ENCODE data around the gene CDKN2B-AS1. TPM values are rescaled to one million over a fixed set of nuclear protein-coding genes. Genes with fewer than 3 reads are reported as not detected.

CDKN2B-AS1 gene
- total RNA-seq, 1 donor from 2014 or later: 0.53 TPM

DNA sequence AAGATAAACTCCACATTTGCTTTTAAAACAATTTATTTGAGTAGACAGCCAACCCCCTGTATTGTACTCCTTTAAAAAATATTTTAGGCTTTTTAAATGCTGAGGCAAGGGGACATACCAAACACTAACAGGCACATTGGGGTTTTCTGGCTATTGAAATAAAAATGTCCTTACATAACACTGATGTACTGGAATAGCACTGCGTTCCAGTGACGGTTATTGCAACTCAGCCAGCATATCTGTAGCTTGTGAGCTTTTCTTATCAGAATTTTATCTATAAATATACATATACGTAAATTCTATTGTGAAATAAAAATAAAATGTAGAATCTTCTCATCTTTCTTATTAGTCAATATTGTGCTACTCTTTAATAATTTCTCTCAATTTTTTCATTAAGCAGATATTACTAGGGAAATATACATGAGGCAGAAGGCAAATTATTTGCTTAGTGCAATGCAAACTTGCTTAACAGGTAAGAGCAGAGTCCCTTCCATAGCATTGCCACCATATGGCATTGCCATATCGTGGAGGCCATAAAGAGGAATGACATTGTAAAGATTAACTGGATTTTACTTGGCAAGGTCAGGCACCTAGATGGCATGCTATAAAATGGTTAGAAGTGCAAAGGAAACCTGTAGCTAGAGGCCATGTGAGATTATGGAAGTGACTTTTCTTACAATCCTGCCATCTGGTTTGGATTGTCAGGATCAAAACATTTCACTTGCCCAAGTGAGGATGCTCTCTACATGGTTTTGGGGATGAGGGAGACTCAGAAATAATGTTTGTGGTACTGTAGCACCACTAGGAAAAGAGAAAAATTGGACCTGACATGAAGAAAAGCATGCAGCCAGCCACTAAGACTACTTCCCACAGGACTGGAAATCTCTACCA lies 109.3 kb downstream of the CDKN2B-AS1 start:
- FAIRE-seq: peak; percentile 60
- H3K27me3 ChIP-seq (ENCODE audit: control insufficient read depth, insufficient read depth, low read length): no peaks in the 10 kb centered on the region
- no peak overlapping the region for H3K4me3 ChIP-seq (ENCODE audit: low read depth, low read length)
- H3K36me3 ChIP-seq (ENCODE audit: control insufficient read depth, insufficient read depth, low read length): no peaks in the 10 kb centered on the region
- TF ChIP-seq, protein P1, sequence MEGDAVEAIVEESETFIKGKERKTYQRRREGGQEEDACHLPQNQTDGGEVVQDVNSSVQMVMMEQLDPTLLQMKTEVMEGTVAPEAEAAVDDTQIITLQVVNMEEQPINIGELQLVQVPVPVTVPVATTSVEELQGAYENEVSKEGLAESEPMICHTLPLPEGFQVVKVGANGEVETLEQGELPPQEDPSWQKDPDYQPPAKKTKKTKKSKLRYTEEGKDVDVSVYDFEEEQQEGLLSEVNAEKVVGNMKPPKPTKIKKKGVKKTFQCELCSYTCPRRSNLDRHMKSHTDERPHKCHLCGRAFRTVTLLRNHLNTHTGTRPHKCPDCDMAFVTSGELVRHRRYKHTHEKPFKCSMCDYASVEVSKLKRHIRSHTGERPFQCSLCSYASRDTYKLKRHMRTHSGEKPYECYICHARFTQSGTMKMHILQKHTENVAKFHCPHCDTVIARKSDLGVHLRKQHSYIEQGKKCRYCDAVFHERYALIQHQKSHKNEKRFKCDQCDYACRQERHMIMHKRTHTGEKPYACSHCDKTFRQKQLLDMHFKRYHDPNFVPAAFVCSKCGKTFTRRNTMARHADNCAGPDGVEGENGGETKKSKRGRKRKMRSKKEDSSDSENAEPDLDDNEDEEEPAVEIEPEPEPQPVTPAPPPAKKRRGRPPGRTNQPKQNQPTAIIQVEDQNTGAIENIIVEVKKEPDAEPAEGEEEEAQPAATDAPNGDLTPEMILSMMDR (IDR thresholded peaks at IDR 0.05; ENCODE audit: insufficient read depth, low read length, severe bottlenecking): no peak
- peak; percentile 31 for DNase-seq (ENCODE audit: low read depth)

DNA sequence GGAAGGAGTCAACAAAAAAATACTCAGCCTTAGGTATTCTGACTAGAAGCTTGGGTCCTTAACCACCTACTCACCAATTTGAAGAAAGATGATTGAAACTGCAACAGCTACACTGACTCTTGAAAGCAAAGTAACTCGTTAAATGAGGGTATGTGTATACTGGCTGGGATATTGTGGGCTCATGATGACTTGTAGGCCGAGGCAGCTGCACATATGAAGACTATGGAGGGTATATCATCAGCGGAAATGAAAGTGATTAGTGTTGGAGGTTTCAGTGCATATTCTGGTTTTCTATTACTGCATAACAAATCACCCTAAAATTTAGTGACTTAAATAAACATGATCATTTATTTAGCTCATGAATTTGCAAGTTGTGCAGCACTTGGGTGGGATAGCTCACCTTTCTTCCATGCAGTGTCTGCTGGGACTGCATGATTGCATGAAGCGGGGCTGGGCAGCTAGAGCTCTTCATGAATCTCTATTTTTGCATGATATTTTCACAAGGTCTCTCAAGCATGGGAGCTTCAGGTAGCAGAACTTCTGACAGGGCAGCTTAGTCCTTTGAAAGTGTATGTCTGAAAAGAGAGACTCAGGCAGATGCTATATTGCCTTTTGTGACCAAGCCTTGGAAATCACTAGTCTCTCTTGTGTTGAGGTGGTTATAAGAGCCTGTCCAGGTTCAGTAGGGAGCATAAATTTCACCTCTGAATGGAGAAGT lies 110.6 kb downstream of the CDKN2B-AS1 start:
- no peak overlapping the region for H3K4me3 ChIP-seq (ENCODE audit: low read depth, low read length)
- TF ChIP-seq, protein P1 (IDR thresholded peaks at IDR 0.05; ENCODE audit: insufficient read depth, low read length, severe bottlenecking): no peak
- FAIRE-seq (no peak), DNase-seq (ENCODE audit: low read depth) (no peak)
- no peaks in the 10 kb centered on the region for H3K27me3 ChIP-seq (ENCODE audit: control insufficient read depth, insufficient read depth, low read length)
- no peaks in the 10 kb centered on the region for H3K36me3 ChIP-seq (ENCODE audit: control insufficient read depth, insufficient read depth, low read length)

DNA sequence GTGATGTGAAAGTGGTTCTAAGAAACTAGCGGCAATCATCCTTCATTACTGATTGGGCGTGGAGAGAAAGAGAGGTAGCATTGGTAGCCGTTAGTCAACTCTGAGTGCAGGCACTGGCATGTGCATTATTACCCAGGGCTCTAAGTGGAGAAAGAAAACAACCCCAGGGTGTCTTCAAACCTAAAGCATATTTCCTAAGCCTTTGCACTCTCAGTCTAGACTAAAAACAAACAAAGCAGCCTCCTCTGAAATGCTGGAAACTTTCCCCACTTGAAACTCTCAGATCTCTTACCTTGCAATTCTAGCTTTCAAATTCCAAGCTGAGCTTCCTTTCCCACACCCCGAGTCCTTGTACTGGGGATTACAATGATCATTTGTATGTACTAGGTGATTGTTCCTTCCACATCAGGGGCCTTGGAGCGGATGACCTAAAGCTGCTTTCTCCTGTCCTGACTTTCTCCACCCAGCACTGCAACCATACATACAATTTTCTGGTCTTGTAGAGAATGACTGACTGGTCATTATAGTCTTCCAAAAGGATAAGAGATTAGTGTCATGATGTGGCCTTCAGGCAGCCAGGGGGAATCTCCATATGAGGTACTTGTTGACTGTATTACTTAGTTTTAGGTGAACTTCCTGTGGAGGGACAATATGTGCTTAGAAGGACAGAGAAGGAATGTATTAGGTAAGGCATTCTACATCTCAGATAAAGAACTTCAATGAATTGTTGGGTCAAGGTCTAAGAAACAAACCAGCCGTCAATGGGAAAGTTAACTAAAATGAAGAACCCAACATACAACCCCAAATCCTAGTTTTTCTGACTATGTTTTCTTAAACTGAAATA lies 112.8 kb downstream of the CDKN2B-AS1 start:
- DNase-seq (ENCODE audit: low read depth): peak; percentile 98

DNA sequence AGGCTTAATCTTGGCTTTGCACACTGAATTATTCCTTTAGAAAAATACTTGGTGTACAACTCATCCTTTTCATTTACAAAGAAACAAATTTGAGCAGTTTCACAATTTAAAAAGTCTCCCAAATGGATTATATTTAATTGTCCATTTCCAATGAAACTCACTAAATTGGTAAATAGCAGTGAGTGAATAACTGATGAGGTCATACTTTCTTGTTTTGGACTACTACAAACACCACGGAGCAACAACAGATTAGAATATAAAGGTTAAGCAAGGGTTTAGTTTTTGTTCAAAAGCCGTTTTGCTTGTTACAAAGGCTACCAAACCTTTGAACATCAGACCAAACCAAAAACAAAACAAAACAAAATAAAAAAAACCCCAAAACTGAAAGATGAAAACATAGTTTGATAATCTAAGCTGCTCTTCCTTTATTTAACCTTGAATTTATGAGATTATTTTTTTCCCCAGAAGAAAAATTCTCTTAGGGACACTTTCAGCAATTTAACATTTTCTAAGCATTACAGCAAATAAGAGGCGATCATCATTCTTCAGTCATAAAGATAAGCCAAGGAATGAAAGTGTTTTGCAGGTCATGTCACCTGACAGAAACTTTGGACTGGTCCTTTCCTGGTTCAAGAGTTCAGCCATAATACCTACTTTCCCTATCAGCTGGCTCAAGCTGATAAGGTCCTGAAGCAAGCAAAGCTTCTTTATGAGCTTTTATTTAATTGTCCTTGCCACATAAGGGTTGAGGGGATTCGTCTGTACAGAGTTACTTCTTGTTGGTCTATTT lies 114.2 kb downstream of the CDKN2B-AS1 start:
- Histone ChIP-seq H3K4me3 (ENCODE audit: low read depth, low read length) (no peak overlapping the region), H3K36me3 (ENCODE audit: control insufficient read depth, insufficient read depth, low read length) (no peaks in the 10 kb centered on the region), H3K27me3 (ENCODE audit: control insufficient read depth, insufficient read depth, low read length) (no peaks in the 10 kb centered on the region)
- peak; percentile 57 for DNase-seq (ENCODE audit: low read depth)
- FAIRE-seq: no peak
- TF ChIP-seq, protein P1 (IDR thresholded peaks at IDR 0.05; ENCODE audit: insufficient read depth, low read length, severe bottlenecking): no peak

More for the DNA sequence above, 112.8 kb downstream of the CDKN2B-AS1 start:
- peak; percentile 92 for FAIRE-seq
- Histone ChIP-seq H3K36me3 (ENCODE audit: control insufficient read depth, insufficient read depth, low read length) (no peaks in the 10 kb centered on the region), H3K4me3 (ENCODE audit: low read depth, low read length) (no peak overlapping the region), H3K27me3 (ENCODE audit: control insufficient read depth, insufficient read depth, low read length) (no peaks in the 10 kb centered on the region)
- TF ChIP-seq, protein P1 (IDR thresholded peaks at IDR 0.05; ENCODE audit: insufficient read depth, low read length, severe bottlenecking): no peak
